Measurements from ENCODE around the gene ALDH1A1. TPM values are rescaled to one million over a fixed set of nuclear protein-coding genes. Genes with fewer than 3 reads are reported as not detected.

ALDH1A1 gene
- total and polyA plus RNA-seq, 2 of the 8 experiments (the other 6 are each of a cell fraction or from before 2014, with no cell fraction given) = 0.50 to 0.82 TPM

DNA sequence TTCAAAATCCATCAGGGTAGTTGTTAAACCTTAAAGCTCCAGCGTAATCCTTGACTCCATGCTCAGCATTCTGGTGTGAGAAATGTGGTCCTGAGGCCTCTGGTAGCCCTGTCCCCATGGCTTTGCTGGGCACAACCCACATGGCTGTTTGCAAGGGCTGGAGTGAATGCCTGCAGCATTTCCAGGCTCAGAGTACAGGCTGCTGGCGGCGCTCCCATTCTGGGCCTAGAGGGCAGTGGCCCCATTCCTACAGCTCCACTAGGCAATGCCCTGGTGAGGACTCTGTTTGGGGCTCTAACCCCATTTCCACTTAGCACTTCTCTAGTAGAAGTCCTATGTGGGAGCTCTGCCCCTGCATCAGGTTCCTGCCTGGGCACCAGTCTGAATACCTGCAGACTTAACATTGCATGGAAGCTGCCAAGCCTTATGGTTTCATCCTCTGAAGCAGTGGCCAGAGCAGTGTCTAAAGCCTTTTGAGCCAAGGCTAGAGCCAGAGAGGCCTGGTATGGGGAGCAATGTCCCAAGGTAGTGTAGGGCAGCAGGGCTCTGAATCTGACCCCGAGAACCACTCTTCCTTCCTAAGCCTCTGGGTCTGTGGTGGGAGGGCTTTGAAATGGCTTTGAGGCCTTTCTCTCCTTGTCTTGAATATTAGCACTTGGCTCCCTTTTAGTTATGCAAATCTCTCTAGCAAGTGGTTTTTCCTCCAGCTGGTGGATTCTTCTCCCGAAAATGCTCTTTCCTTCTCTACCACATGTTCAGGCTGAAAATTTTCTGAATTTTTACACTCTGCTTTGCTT lies 5.8 kb upstream of the ALDH1A1 start:
- no peaks in the 10 kb centered on the region for H3K23me2 ChIP-seq (ENCODE audit: low read depth, low read length)
- no peak overlapping the region for H4K91ac ChIP-seq (replicated peaks; ENCODE audit: insufficient read length, low read length)
- TF ChIP-seq ATF3 (IDR thresholded peaks at IDR 0.05; ENCODE audit: insufficient read depth, low read depth, low read length) (no peak), CTBP2 (IDR thresholded peaks at IDR 0.05; ENCODE audit: borderline replicate concordance, insufficient read depth, insufficient read length, low read length) (no peak)
- no peaks in the 10 kb centered on the region for H3K36me3 ChIP-seq (ENCODE audit: control insufficient read depth in 2 of 4, insufficient read depth in 4 of 4, low read length in 3 of 4)
- H3K4me3 ChIP-seq (ENCODE audit: extremely low read depth in 1 of 4, insufficient read depth in 2 of 4, low read depth in 3 of 4, low read length in 4 of 4) = no peak overlapping the region
- H2BK120ac ChIP-seq (replicated peaks; ENCODE audit: low read depth, low read length) = no peak overlapping the region
- no peak overlapping the region for H4K8ac ChIP-seq (ENCODE audit: extremely low read depth, insufficient read depth, low read length)
- H2BK15ac ChIP-seq (ENCODE audit: low read length) = no peak overlapping the region
- H3K56ac ChIP-seq (replicated peaks; ENCODE audit: insufficient read length, low read depth, low read length) = no peak overlapping the region
- H2AK5ac ChIP-seq (ENCODE audit: low read depth, low read length) = no peak overlapping the region
- peak overlapping the region; percentile 55; the same call in 1 of the 2 replicates for H2BK12ac ChIP-seq (ENCODE audit: low read depth, low read length)
- ChIA-PET CTCF (ENCODE audit: partially characterized antibody) (interaction anchor here (0.6 kb wide), 1 partner anchor 17 kb away, joined by 3 read pairs; no protein-coding TSS in a partner anchor), POLR2A (ENCODE audit: partially characterized antibody) (no interaction called here)
- H3K79me1 ChIP-seq (ENCODE audit: low read depth, low read length) = no peaks in the 10 kb centered on the region
- WGBS, 2 experiments (ENCODE audit: extremely low coverage in 1 of 2, insufficient coverage in 1 of 2, insufficient read length in 1 of 2, insufficient replicate concordance in 2 of 2, low coverage in 1 of 2, low lambda C conversion rate in 2 of 2, missing lambda C conversion rate in 1 of 2) = 87% methylated on average over 5 of the region's 5 CpGs; no CpG with 5 or more reads in 1 of the 2 experiments
- H3K79me2 ChIP-seq (ENCODE audit: control insufficient read depth in 1 of 2, insufficient read depth in 2 of 2, low read length in 2 of 2) = no peaks in the 10 kb centered on the region
- H3K27ac ChIP-seq (ENCODE audit: low read depth, low read length) = no peak overlapping the region
- H2AFZ ChIP-seq (ENCODE audit: low read length) = no peak overlapping the region
- no peak for DNase-seq (ENCODE audit: low read depth in 1 of 2, low spot score in 2 of 2)
- H3K4ac ChIP-seq (replicated peaks; ENCODE audit: insufficient read length, low read depth, low read length) = no peak overlapping the region
- no peaks in the 10 kb centered on the region for H3K27me3 ChIP-seq (replicated peaks in 1 of 4; ENCODE audit: control insufficient read depth in 3 of 4, extremely low read depth in 1 of 4, insufficient read depth in 3 of 4, low read length in 3 of 4)
- no peak overlapping the region for H3K18ac ChIP-seq (ENCODE audit: extremely low read depth, low read length)
- no peak overlapping the region for H4K5ac ChIP-seq (ENCODE audit: insufficient read length, low read depth, low read length)
- FAIRE-seq = no peak
- H3K23ac ChIP-seq (ENCODE audit: insufficient read length) = no peak overlapping the region
- no peak overlapping the region for H2BK20ac ChIP-seq (ENCODE audit: low read length)
- H3K9ac ChIP-seq (replicated peaks in 1 of 4; ENCODE audit: extremely low read depth in 1 of 4, low read depth in 3 of 4, low read length in 3 of 4) = no peak overlapping the region
- H3K9me3 ChIP-seq (ENCODE audit: insufficient read depth in 2 of 2, low read depth in 1 of 2, low read length in 1 of 2) = peaks cover 7 to 9% of the 10 kb centered on the region in 2 experiments; a peak in 3 of 4 replicates
- no peaks in the 10 kb centered on the region for H4K20me1 ChIP-seq (replicated peaks in 1 of 2; ENCODE audit: control insufficient read depth in 1 of 2, insufficient read depth in 2 of 2, low read length in 2 of 2)
- no peak overlapping the region for H3K4me2 ChIP-seq (ENCODE audit: insufficient read depth in 1 of 2, low read depth in 2 of 2, low read length in 2 of 2)
- H3K14ac ChIP-seq (ENCODE audit: insufficient read length) = no peak overlapping the region
- H3K4me1 ChIP-seq (replicated peaks in 1 of 4; ENCODE audit: control insufficient read depth in 3 of 4, insufficient read depth in 4 of 4, low read length in 3 of 4) = no peaks in the 10 kb centered on the region
- no peak overlapping the region for H2BK5ac ChIP-seq (ENCODE audit: low read depth, low read length)

All from H1 (cell line).